ENCODE results near the gene GPRASP1.
"Not testable (repeated sequence)": the region's sequence is repeated elsewhere in the genome, so short reads cannot be mapped to it uniquely, and the experiment has no call there.

GPRASP1 gene

GRCh38 chrX:102651242-102652011, at the start of gene GPRASP1:
GPRASP1 (plus strand) TSS chrX:102651483; CDS start chrX:102653914, 2,431 bp downstream.
- peak; percentile 71 for DNase-seq

- no peak for DNase-seq
Observed at GRCh38 chrX:102604327-102604726, 47.0 kb upstream of the GPRASP1 start.

GRCh38 chrX:102606115-102606514, 45.2 kb upstream of the GPRASP1 start:
- DNase-seq, result no peak

- no peak for DNase-seq
Observed at GRCh38 chrX:102610905-102611304, 40.4 kb upstream of the GPRASP1 start.

- no peak for DNase-seq
Observed at GRCh38 chrX:102624105-102624504, 27.2 kb upstream of the GPRASP1 start.

- DNase-seq, result no peak
Observed at GRCh38 chrX:102627640-102628039, 23.6 kb upstream of the GPRASP1 start.

- DNase-seq, result no peak
Observed at GRCh38 chrX:102637561-102637960, 13.7 kb upstream of the GPRASP1 start.

- no peak for DNase-seq
Observed at GRCh38 chrX:102650903-102651241, 411 bp upstream of the GPRASP1 start.

GRCh38 chrX:102652031-102652688, 877 bp downstream of the GPRASP1 start:
- peak; percentile 76 for DNase-seq

- DNase-seq, result no peak
Observed at GRCh38 chrX:102654696-102655095, 3.4 kb downstream of the GPRASP1 start.

- no peak for DNase-seq
Observed at GRCh38 chrX:102658556-102658955, 7.3 kb downstream of the GPRASP1 start.

GRCh38 chrX:102659790-102660757, 8.8 kb downstream of the GPRASP1 start:
- peak; percentile 80 for DNase-seq

GRCh38 chrX:102663820-102664219, 12.5 kb downstream of the GPRASP1 start:
- DNase-seq, result not testable (repeated sequence)

- DNase-seq, result not testable (repeated sequence)
Observed at GRCh38 chrX:102667034-102667433, 15.8 kb downstream of the GPRASP1 start.

- DNase-seq, result no peak
Observed at GRCh38 chrX:102669526-102669925, 18.2 kb downstream of the GPRASP1 start.

- no peak for DNase-seq
Observed at GRCh38 chrX:102672856-102673255, 21.6 kb downstream of the GPRASP1 start.

GRCh38 chrX:102677479-102677878, 26.2 kb downstream of the GPRASP1 start:
- not testable (repeated sequence) for DNase-seq

GRCh38 chrX:102684772-102685520, 33.7 kb downstream of the GPRASP1 start:
- no peak for DNase-seq

GRCh38 chrX:102694749-102695148, 43.5 kb downstream of the GPRASP1 start:
- DNase-seq, result no peak

GRCh38 chrX:102696306-102696705, 45.0 kb downstream of the GPRASP1 start:
- DNase-seq, result no peak

GRCh38 chrX:102697494-102697893, 46.2 kb downstream of the GPRASP1 start:
- DNase-seq, result no peak
